Hematopoietic multipotent progenitor cell treated with erythropoietin and hydrocortisone succinate and interleukin-3 and kit ligand, for 15 days (in vitro differentiated cells): Measurements from ENCODE around the gene PPA1.
"Not testable (repeated sequence)": the region's sequence is repeated elsewhere in the genome, so short reads cannot be mapped to it uniquely, and the experiment has no call there.

Experiments used
- DNase-seq: peaks from one replicate; pipeline ENCODE4 v3.0.0-alpha.2; 2015; ENCODE audit warnings: low spot score

The PPA1 gene

DNA sequence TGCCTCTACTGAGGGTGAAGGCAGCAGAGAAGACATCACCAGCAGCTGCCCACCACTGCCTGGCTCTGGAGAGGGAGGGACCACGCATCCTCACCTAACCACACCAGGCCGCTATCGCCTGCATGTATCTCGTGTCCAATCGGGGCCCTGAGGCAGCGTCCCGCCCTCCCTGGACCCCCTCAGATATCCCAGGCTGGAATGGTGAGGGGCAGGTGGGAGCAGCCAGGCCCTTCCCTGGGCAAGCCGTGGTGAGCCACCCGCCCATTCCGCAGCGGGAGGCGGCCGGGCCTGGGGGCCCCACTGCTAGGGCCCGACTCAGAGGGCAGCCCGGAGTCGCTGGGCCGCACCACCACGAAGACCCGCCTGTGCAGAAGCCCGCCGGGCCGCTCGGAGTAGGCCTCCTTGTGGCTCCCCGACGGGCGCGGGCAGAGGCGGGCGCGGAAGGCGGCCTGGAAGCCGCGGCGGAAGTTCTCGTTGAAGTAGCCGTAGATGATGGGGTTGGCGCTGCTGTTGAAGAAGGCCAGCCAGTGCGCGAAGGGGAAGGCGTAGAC, 21.6 kb upstream of the PPA1 start:
- DNase-seq = no peak

DNA sequence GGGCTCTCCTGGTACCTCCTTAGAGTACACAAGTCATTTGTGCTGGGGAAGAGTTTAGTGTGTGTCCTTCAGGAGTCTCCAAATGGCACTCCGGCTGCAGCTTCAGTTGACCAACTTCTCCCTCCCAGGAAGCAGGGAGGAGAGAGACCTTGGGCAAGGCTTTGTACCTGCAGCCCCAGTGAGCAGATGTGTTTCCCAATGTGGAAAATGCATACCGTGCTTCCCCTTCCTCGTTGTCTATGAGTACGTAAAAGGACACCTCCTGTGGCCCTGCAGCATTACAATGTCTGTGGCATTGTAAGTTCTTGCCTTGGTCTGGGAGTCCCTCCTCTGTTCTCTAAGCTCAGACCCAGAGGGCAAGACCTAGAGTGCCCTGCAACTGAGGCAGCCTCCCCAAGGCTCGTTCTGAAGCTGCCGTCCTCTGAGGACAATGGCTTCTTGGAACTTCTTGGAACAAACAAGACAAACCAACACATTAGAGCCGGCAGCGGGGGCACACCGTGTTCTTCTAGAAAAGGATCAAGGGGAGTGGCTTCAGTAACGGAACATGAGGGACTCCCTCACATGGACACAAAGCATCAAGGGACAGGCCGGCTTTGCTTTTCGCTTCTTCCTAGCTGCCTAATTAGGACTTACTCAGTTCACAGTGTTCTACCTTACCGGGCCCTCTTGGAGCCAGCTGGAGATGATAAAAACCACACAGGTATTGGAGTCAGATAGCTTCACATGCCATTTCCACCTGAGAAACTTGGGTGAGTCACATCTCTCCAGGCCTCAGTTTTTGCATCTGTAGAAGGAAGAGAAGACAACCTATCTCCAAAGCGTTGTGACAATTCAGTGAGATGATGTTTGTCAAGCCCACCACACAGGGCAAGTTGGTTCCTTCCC, 20.9 kb upstream of the PPA1 start:
- DNase-seq = no peak

DNA sequence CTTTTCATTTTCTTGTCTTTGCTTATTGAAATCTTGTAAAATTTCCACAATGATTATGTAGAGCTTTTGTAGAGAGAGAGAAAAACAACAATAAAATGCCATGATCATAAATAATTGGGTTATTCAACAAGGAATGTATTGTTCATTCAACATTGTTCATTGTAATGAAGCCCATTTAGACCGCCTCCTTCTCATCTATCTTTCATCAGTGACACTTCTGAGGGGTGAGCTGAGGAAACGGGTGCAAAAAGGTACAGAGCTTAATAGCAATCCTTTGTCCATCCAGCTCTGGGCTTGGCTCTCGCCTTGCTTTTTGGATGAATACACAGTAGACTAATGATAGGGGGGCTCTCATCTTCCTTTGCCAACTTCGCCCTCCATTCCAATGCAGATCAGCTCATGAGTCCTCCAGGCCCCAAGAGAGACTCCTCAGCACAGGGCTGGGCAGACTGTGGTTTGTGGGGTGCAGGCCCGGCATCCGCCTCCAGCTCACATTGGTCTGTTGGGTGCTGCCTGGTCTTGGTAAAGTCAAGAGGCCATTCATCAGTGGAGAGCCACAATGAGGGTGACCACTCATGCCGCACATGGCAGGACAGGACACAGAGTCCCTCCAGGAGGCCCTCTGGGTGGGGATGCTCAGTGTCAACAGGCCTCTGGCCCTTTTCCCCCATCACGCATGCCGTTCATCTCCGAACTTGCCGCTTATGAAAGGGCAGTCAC, 17.9 kb upstream of the PPA1 start:
- no peak for DNase-seq

DNA sequence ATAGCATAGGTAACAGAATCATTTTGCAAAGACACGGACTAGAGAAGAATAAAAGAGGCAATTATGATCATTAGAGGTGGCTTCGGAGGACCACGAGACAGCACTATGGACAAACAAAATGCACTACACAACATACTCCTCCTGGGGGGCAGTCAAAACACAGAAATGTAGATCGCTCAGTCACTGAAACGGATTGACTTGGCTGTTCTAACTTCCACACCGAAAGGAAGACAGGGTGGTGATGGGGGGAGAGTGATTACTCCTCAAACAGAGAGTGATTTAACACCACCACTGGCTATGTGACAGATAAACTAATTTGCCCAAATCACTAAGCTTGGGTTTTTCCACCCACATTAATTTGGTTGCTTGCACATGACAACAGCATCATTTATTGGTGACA, 14.1 kb upstream of the PPA1 start:
- no peak for DNase-seq

DNA sequence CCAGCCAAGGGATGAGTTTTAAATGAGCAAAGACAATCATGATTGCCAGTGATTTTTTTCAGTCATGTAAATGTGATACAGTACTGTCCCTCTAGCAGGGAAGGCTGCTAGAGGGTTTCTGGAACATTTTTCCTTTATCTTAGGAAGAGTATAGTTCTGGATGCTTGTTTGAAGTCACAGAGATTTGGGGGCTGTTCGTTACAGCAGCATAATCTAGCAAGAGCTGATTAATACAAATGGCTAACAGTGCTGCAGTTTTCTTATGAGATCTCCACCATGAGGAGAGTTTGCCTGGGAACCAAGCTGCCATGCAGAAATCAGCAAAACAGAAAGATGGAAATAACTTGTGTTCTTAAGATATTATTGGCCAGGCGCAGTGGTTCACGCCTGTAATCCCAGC, 7.9 kb upstream of the PPA1 start:
- DNase-seq = no peak

DNA sequence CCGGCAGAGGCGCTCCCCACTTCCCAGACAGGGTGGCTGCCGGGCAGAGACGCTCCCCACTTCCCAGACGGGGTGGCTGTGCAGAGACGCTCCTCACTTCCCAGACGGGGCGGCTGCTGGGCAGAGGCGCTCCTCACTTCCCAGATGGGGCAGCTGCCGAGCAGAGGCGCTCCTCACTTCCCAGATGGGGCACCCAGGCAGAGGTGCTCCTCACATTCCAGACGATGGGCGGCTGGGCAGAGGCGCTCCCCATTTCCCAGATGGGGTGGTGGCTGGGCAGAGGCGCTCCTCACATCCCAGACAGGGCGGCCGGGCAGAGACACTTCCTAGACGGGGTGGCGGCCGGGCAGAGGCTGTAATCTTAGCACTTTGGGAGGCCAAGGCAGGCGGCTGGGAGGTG, 6.8 kb upstream of the PPA1 start:
- not testable (repeated sequence) for DNase-seq

DNA sequence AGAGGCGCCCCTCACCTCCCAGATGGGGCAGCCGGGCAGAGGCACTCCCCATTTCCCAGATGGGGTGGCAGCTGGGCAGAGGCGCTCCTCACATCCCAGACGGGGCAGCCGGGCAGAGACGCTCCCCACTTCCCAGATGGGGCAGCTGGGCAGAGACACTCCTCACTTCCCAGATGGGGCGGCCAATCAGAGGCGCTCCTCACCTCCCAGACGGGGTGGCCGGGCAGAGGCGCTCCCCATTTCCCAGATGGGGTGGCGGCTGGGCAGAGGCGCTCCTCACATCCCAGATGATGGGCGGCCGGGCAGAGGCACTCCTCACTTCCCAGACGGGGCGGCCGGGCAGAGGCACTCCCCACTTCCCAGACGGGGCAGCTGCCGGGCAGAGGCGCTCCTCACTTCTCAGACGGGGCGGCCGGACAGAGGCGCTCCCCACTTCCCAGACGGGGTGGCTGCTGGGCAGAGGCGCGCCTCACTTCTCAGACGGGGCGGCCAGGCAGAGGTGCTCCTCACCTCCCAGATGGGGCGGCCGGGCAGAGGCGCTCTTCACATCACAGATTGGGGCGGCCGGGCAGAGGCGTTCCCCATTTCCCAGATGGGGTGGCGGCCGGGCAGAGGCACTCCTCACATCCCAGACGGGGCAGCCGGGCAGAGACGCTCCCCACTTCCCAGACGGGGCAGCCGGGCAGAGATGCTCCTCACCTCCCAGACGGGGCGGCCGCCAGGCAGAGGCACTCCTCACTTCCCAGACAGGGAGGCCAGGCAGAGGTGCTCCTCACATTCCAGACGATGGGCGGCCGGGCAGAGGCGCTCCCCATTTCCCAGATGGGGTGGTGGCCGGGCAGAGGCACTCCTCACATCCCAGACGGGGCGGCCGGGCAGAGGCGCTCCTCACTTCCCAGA, 6.1 kb upstream of the PPA1 start:
- DNase-seq = not testable (repeated sequence)

DNA sequence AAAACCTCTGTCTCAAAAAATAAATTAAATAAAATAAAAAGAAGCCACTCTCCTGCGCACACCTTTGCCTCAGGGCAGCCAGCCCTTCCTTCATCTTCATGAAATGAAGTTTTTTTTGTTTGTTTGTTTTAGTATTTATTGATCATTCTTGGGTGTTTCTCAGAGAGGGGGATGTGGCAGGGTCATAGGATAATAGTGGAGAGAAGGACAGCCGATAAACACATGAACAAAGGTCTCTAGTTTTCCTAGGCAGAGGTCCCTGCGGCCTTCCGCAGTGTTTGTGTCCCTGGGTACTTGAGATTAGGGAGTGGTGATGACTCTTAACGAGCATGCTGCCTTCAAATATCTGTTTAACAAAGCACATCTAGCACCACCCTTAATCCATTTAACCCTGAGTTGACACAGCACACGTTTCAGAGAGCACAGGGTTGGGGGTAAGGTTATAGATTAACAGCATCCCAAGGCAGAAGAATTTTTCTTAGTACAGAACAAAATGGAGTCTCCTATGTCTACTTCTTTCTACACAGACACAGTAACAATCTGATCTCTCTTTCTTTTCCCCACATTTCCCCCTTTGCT, 4.8 kb upstream of the PPA1 start:
- not testable (repeated sequence) for DNase-seq

DNA sequence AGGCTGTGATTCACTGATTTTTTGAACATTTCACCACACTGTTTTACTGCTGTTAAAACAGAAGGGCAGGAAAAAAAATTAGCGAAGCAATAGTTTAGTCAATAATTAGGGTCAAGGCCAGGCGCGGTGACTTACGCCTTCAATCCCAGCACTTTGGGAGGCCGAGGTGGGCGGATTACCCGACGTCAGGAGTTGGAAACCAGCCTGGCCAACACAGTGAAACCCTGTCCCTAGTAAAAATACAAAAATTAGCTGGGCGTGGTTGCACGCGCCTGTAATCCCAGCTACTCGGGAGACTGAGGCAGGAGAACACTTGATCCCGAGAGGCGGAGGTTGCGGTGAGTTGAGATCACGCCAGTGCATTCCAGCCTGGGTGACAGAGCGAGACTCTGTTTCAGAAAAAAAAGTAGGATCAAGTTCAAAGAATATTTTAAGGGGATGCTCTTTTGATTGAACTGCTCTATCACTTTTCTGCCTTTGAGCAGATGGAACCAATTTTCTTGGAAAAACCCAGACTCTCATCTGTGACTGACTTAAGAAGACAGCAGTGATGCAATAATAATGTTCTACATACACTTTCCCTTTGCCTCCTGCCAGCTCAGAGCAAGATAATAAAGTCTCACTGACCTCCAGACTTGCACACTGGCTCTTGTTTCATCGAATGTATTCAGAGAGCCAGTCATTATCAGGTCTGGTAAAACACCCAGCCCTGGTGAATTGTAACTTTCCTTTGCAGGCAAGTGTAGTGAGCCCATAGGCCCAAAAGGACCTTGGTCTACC, 1.6 kb upstream of the PPA1 start:
- DNase-seq = no peak

DNA sequence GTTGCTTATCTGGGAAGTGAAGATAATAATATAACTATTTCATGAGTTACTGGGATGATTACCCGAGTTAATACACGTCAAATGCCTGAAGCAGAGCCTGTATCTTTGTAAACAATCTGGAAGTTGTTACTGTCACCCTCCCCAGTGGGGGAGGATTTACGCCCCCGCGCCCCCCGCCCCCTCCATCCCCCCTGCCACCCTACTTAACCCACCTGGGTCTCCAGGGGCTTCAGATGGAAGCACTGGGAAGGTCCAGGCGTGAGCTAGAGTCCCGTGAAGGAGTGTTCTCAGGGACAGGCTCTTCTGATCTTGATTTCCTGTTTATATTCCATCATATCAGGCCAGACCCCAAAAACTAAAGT, 691 bp upstream of the PPA1 start:
- DNase-seq = no peak

DNA sequence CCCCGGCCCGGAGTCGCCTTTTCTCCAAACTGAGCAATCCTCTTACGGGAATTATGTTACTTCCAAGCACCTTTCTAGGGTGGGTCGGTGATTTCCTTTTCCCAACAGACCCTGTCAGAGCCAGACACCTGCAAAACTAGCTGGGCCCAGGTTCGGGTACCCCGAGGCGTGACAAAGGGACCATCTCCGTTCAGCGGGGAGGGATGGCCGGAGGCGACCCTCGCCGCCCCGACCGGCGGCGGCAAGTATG, 445 bp downstream of the PPA1 start:
- DNase-seq = no peak

DNA sequence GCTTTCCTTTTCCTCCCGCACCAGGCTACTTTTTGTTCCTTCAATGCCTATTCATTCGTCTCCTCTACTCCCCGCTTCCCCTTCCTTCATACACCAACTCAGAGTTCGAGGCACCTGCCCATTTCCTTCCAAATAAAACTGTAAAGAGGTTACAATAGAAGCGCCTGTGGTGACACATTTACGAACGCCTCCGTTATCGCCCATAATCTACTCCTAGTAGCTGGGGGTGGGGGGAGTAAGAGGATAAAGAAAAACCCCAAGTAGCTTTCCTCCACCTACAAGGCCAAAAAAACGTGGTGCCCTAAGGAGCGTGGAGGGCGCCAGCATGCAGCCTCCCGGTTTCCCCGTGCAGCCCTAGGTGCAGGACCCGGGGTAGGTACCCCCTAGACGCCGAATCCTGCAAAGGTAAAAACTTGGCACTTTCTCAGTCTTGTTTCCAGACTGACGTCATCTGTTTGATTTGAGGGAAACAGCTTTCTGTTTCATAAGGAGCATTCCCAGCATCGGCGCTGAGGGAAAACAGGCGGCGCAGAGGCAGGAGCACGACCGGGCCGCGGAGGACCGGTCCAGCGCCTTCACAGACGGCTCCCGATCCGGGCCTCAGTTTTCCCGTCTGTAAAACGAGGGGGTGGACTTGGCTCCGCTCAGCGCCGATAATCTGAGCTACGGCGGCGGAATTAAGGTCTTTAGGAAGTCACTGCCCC, 922 bp downstream of the PPA1 start:
- peak; percentile 29 for DNase-seq

DNA sequence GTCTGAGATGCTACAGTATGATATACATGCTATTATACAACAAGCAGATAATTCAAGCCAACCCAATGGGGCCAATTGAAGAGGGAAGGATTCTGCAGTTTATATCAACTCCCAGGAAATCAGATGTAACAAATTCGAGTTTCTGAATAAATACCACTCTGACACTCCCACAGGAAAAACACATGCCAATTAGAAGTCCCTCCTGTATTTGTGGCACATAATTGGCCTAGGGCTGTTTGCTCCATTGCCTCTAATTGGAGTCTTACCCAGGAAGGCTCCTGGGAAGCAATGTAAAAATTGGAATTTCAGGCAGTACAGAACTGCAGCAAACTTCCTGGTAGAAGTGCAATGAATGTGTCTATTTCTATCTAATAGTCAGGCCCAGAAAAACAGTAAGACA, 4.7 kb downstream of the PPA1 start:
- DNase-seq = no peak

DNA sequence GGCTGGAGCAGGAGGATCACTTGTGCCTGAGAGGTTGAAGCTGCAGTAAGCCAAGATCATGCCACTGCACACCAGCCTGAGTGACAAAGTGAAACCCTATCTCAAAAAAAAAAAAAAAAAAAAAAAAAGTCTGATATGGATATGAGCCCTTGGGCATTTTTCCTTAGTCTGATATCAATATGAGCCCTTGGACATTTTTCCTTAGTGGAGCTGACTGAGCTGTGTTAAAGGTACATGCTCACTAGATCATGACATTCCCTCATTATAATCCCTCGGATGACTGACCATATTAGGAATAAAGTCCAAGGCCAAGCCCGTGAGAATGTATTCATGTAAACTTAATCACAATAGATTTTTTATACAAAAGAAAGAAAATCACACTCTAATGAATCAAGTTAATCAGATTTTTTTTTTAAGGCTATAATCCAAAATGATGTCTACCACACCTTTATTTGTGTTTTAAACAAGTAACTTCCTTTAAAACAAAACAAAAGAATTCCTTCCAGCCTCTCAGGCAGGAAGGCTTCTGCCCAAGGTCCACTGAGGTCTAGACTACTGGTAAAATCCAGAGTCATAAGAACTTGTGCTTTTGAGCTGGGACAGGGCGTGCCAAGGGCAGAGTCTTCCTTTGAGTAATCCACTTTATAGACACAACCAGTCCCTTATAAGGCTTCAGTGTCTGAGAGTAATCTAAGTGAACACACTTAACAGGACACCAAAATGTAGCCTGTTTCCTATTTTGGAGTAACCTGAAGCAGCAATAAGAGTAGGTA, 5.5 kb downstream of the PPA1 start:
- no peak for DNase-seq

DNA sequence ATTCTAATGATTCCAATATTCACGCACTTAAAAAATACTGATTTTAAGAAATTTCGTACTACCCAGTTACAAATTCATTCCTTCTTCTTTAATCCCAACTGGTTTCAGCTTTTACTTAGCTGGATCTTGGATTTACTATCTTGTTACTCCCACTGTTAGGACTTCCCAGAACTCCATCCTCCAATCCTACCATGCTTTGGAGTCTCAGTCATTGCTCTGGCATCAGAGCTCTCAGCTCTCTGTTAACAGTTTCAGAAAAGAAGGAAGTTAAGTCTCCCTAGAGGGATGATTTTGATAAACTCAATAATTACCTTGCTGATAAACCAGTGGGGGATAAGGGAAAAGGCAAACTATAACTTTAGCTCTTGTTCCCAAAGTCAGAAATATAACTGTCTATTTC, 9.5 kb downstream of the PPA1 start:
- no peak for DNase-seq

DNA sequence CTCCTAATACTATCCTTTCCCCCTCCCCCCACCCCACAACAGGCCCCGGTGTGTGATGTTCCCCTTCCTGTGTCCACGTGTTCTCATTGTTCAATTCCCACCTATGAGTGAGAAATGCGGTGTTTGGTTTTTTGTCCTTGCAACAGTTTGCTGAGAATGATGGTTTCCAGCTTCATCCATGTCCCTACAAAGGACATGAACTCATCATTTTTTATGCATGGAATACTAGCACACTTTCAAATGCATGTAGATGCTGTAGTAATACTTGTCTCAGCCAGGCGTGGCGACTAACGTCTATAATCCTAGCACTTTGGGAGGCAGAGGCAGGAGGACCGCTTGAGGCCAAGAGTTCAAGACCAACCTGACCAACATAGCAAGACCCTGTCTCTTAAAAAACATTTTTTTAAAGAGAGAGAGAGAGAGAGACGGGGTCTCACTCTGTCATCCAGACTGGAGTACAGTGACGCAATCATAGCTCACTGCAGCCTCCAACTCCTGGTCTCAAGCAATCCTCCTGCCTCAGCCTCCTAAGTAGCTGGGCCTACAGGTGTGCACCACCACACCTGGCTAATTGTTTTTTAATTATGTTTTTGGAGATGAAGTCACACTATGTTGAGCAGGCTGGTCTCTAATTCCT, 10.3 kb downstream of the PPA1 start:
- not testable (repeated sequence) for DNase-seq

DNA sequence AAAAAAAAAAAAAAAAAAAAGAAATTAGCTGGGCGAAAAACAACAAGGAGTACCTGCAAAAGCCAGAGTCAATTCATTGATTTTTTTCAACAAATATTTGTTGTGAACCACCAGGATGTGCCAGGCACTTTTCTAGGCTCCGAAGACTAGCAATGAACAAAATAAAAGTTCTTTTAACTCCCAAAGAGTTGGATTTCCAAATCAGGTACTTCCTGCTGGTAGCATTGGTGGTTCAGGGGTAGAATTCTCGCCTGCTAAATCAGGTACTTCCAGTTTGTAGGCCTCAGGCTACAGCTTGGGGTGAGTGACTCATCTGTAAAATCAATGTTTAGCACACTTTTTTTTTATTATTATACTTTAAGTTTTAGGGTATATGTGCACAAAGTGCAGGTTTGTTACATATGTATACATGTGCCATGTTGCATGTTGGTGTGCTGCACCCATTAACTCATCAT, 10.9 kb downstream of the PPA1 start:
- DNase-seq = no peak

DNA sequence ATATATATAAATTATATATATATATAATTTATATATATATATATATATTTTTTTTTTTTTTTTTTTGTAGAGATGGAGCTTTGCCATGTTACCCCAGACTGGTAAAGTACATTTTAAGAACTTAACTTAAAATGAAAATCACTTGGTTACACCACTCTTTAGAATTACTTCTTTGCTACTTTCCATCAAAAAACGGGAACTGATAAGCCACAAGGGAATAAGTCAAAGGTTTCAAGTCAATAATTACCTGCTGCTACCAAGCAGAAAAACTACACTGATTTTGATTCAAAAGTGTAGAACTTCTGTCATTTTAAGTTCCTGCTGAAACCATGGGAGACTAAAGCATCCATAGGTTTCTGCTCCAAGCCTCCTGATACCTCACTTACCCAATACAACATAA, 12.2 kb downstream of the PPA1 start:
- no peak for DNase-seq

DNA sequence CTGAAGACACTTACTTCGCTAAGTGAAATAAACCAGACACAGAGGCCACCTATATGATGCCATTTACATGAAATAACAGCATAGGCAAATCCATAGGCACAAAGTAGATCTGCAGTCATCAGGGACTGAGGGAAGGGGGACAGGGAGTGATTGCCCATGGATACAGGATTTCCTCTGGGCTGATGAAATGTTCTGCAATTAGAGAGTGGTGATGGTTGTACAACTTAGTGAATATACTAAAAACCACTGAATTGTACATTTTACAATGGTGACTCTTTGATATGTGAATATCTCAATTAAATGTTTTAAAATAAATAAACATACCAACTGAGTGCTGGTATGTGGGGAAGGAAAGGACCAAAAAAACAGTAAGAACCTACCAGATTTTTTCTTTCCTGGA, 20.4 kb downstream of the PPA1 start:
- DNase-seq = no peak
